Measurements from ENCODE around the gene ZNF586. TPM values are rescaled to one million over a fixed set of nuclear protein-coding genes. Genes with fewer than 3 reads are reported as not detected.

The ZNF586 gene
- total RNA-seq, result 12.6 and 12.7 TPM in 2 replicates

DNA sequence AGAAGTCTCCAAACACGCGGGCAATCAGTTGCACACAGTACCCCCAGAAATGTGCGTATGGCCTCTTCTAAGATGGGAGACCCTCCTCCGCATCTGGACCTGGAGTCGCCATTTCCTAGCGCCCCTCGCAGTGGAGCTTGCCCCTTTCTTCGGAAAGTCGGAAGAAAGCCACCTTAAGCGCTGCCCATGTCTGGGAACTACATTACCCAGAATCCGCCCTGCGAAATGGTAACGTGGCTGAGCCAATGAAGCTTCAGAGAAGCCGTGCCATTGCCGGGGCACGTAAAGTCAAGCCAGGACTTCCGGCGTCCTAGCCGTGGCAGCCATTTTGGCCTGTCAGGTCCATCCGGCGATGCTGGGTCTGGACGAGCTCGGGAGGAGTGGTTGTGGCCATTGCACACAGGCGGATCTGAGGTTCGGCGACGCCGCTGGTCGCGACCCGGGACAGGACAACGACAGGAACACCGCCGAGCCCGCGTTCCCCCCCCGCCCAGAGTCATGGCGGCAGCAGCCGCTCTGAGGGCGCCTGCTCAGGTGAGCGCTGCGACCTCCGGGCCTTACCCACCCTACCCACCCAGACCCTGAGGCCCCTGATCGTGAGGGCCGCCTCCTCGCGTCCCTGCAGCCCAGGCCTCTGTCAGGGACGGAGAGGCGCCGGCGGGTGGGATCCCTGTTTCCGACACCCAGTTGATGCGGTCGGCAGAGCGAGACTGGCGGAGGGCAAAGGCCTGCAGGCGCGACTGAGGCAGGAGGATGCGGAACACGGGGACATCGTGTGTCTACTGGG lies at the start of gene ZNF586:
ZNF586 (plus strand) TSS at position 332 of the 787 bp plus-strand sequence; CDS start at position 499, 167 bp downstream.

DNA sequence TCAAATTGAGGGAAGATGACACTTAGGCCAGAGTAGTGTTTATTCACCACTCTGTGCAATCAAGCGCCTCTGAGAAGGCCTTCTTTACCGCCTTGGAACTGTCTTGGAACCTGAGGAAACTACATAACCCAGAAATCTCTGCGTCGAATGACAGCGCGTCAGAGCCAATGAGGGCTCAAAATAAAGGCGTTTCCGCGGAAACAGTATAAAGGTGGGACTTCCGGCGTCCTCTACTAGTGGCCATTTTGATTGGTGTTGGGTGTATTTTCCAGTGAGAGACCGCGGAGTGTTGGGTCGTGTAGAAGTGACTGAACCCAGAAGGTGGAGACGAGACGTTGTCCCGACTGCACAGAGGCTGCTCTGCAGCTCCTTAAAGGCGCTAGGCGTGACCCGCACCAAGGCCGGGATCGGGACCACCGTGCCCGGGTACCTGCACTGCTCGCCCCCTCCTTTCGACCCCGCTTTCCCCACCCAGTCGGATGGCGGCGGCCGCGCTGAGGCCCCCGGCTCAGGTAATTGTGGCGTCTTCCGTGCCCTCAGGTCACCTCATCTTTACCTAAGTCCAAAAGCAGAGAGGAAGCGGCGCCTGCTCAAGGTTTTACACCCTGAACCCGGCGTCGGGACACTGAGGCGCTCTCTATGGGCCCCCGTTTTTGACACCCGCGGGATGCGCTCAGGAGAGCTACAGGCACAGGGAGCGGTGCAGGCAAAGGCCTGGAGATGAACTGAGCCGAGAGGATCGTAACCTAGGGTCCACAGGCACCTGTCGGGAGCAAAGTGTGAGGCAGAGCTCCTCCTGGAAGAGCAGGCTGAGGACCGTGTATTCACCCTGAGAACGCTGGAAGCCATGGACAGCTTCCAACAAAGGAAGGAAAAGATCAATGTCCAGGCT lies 22.6 kb upstream of the ZNF586 start, which contains the start of gene ZNF776:
ZNF776 (plus strand) TSS at position 236 of the 892 bp plus-strand sequence; CDS start at position 480, 244 bp downstream.

DNA sequence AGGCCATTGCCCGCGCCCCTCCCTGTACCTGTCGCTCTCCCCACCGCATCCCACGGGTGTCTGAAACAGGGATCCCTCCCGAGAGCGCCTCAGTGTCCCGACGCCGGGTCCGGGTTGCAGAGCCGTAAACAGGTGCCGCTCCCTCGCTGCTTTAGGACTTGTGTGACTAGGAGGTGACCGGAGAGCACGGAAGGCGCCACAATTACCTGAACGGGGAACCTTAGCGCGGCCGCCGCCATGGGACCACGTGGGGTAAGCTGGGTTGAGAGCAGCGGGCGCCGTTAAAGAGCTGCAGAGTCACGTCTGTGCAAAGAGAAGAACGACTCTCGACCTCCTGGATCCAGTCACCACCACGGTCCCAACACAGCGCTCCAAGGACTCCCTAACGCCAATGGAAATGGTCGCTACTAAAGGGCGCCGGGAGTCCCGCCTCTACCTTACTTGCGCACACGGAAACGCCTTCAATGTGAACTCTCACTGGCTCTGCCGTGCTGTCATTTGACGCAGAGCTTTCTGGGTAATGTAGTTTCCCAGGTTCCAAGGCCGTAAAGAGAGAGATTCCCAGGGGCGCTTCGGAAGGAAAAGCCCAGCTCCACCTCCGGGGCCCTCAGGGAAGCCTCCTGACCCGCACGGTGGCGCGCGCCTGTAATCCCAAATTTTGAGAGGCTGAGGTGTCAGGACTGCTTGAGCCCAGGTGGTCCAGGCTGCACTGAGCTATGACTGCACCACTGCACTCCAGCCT lies 45.2 kb downstream of the ZNF586 start, which contains the start of gene ZNF552:
ZNF552 (minus strand) TSS at position 409 of the 742 bp plus-strand sequence; CDS start at position 239, 170 bp downstream.

DNA sequence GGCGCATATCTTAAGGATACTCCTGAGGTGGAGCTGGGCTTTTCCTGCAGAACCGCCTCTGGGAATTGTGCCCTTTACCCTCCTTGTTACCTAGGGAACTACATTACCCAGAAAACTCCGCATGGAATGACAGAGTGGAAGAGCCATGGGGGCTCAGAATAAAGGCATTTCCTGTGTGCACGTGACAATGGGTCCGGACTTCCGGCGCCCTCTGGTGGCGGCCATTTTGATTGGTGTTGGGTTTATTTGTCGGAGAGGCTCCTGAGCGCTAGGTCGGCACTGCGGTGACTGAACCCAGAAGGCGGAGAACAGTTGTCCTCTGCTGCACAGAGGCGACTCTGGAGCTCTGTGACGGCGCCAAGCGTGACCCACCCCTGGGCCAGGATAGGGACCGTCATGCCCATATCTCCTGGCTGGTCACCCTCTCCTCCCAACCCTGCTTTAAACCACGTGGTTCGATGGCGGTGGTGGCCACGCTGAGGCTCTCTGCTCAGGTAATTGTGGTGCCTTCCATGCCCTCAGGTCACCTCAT lies 60.7 kb downstream of the ZNF586 start, which contains the start of gene ZNF587B:
ZNF587B (plus strand) TSS at position 229 of the 532 bp plus-strand sequence; CDS start at position 459, 230 bp downstream.

Other genes starting within 250 kb of the ZNF586 start
- 4.7 and 4.9 TPM in 2 replicates for gene ZNF549, start 242.3 kb upstream of the ZNF586 start, total RNA-seq
- 7.3 and 7.8 TPM in 2 replicates for gene ZNF550, start 209.8 kb upstream of the ZNF586 start, total RNA-seq
- 4.7 and 5.0 TPM in 2 replicates for gene ZNF416, start 190.8 kb upstream of the ZNF586 start, total RNA-seq
- gene ZIK1, start 185.5 kb upstream of the ZNF586 start, total RNA-seq, result 5.4 and 5.5 TPM in 2 replicates
- 1.6 and 2.6 TPM in 2 replicates for gene ZNF530, start 169.8 kb upstream of the ZNF586 start, total RNA-seq
- gene ZNF134, start 155.4 kb upstream of the ZNF586 start, total RNA-seq, result 15.5 and 18.8 TPM in 2 replicates
- 8.0 and 10.2 TPM in 2 replicates for gene ZNF211, start 136.5 kb upstream of the ZNF586 start, total RNA-seq
- gene ZSCAN4, start 100.7 kb upstream of the ZNF586 start, total RNA-seq, result not detected in 2 replicates
- gene ZNF551, start 87.7 kb upstream of the ZNF586 start, total RNA-seq, result 4.0 and 4.3 TPM in 2 replicates
- 2.8 and 3.6 TPM in 2 replicates for gene ZNF154, start 60.5 kb upstream of the ZNF586 start, total RNA-seq
- gene ZNF671, start 42.1 kb upstream of the ZNF586 start, total RNA-seq, result 8.9 and 9.2 TPM in 2 replicates
- 11.2 and 14.1 TPM in 2 replicates for gene ZNF776, start 22.9 kb upstream of the ZNF586 start, total RNA-seq
- 4.7 and 6.0 TPM in 2 replicates for gene ZNF552, start 45.2 kb downstream of the ZNF586 start, total RNA-seq
- gene ZNF587B, start 60.6 kb downstream of the ZNF586 start, total RNA-seq, result 14.6 and 18.1 TPM in 2 replicates
- gene ZNF587, start 80.2 kb downstream of the ZNF586 start, total RNA-seq, result 18.5 and 20.2 TPM in 2 replicates
- gene ZNF814, start 119.4 kb downstream of the ZNF586 start, total RNA-seq, result 3.4 and 3.7 TPM in 2 replicates
- 14.5 and 16.6 TPM in 2 replicates for gene ZNF417, start 146.9 kb downstream of the ZNF586 start, total RNA-seq
- gene ZNF418, start 165.7 kb downstream of the ZNF586 start, total RNA-seq, result 5.0 and 6.3 TPM in 2 replicates
- gene ZNF256, start 178.0 kb downstream of the ZNF586 start, total RNA-seq, result 3.6 and 3.8 TPM in 2 replicates
- 0.14 and 0.18 TPM in 2 replicates for gene C19orf18, start 204.9 kb downstream of the ZNF586 start, total RNA-seq
- 10.8 and 14.7 TPM in 2 replicates for gene ZNF606, start 233.1 kb downstream of the ZNF586 start, total RNA-seq

Data from smooth muscle cell of bladder (primary cell).